ENCODE data around the gene SIPA1L3.
A peak's percentile ranks its signal among the peaks of the same experiment; 100 is the strongest.

SIPA1L3 gene

DNA sequence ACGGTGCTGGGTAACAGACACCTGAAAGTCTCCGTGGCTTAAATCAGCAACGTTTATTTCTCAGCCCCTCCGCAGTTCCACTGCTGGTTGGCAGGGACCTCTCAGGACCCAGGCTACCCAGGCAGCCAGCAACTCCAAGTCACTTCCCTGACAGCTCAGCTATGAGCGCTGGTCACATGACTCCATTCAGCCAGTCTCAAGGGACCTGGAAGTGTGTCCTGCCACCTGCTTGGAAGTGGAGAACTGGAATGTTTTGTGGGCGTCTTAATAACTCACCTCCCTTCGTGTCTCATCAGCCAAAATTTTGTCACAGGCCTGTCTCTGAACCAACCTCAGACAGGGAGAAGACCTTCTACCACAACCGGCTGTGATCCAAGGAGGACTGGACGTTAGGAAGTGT is 244.2 kb downstream of the SIPA1L3 start:
- CTCF ChIA-PET: interaction anchor here (1.0 to 4.0 kb wide), 3 partner anchors 9 to 83 kb away, joined by 5 to 35 read pairs (median 9); no protein-coding TSS in a partner anchor
- H3K4me1 ChIP-seq (ENCODE audit: control insufficient read depth, insufficient read depth, low read length): peaks cover 2% of the 10 kb centered on the region; the same call in 1 of the 2 replicates
- no peaks in the 10 kb centered on the region for H3K9me3 ChIP-seq (ENCODE audit: control insufficient read depth, insufficient read depth, low read depth, low read length)
- peaks cover 0 to 43% of the 10 kb centered on the region in 2 experiments; a peak in 2 of 3 replicates for H3K36me3 ChIP-seq (ENCODE audit: control insufficient read depth in 2 of 2, insufficient read depth in 1 of 2, low read length in 2 of 2)
- POLR2A ChIA-PET: interaction anchor here (0.6 to 1.1 kb wide), 3 partner anchors 10 to 237 kb away, joined by 5 to 9 read pairs (median 7); no protein-coding TSS in a partner anchor
- no peak overlapping the region for H3K27ac ChIP-seq (ENCODE audit: extremely low read depth, low read depth, low read length)
- no peak overlapping the region for H3K4me3 ChIP-seq (ENCODE audit: low read depth, low read length)
- TF ChIP-seq ZNF561 (tag by site-specific recombination; IDR thresholded peaks at IDR 0.05; ENCODE audit: borderline replicate concordance) (no peak), ZNF664 (tag by site-specific recombination; IDR thresholded peaks at IDR 0.05) (no peak), ZNF132 (tag by site-specific recombination; IDR thresholded peaks at IDR 0.05; ENCODE audit: borderline replicate concordance) (no peak), ZFHX2 (tag by site-specific recombination; conservative IDR thresholded peaks at IDR 0.05) (no peak), ZNF747 (tag by site-specific recombination; IDR thresholded peaks at IDR 0.05) (no peak)

DNA sequence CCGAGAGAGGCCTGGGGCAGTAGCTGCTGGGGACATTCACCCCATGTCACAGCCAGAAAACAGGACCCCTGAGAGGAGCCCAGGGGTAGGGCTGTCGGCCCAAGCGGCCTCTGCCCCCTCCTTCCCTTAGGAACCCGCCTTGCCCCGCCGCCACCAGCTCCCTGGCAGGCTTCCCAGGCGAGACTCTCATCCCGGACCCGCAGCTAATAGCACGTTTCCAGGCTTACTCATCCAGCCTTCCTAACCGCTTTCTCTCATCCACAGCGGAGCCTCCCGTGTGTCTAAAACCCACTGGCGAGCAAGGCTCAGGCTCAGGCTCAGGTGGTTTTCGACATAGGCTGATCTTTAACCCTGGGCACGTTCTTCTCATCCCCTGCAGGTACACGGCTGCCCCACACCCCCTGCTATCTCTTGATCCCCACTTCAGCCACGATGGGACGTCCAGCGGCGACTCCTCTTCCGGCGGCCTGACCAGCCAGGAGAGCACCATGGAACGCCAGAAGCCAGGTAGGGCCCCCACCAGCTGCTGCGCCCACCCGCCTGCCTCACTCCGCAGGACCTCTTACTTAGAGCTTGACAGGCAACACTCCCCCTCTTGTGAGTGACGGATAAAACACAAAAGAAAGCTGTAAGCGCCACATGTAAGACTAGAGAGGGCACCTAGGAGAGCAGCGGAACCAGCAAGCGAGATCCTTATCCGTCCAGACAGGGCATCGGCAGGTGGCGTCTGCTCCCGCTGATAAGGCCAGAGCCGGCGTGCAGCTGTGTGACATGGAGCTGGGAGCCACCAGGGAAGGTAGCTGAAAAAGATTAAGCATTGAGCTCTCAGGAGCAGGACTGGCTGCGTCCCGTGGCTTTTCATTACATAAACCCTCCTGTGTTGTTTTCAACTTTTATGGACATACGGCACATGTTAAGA is 245.7 kb downstream of the SIPA1L3 start:
- Histone ChIP-seq H3K4me1 (ENCODE audit: control insufficient read depth, insufficient read depth, low read length) (no peaks in the 10 kb centered on the region), H3K9me3 (ENCODE audit: control insufficient read depth, insufficient read depth, low read depth, low read length) (no peaks in the 10 kb centered on the region), H3K36me3 (ENCODE audit: control insufficient read depth in 2 of 2, insufficient read depth in 1 of 2, low read length in 2 of 2) (peaks cover 0 to 38% of the 10 kb centered on the region in 2 experiments; a peak in 2 of 3 replicates), H3K27ac (ENCODE audit: extremely low read depth, low read depth, low read length) (no peak overlapping the region), H3K4me3 (ENCODE audit: low read depth, low read length) (no peak overlapping the region)
- POLR2A ChIA-PET: no interaction called here
- TF ChIP-seq ZNF707 (tag by site-specific recombination; IDR thresholded peaks at IDR 0.05): no peak
- no peak for TF ChIP-seq ZNF324 (tag by site-specific recombination; IDR thresholded peaks at IDR 0.05)
- no peak for TF ChIP-seq KLF8 (tag by site-specific recombination; IDR thresholded peaks at IDR 0.05)
- TF ChIP-seq ZIC2 (tag by site-specific recombination; IDR thresholded peaks at IDR 0.05): 0 out of 2 replicates have a peak, but pooled peaks have one; percentile 12
- TF ChIP-seq, protein P1, sequence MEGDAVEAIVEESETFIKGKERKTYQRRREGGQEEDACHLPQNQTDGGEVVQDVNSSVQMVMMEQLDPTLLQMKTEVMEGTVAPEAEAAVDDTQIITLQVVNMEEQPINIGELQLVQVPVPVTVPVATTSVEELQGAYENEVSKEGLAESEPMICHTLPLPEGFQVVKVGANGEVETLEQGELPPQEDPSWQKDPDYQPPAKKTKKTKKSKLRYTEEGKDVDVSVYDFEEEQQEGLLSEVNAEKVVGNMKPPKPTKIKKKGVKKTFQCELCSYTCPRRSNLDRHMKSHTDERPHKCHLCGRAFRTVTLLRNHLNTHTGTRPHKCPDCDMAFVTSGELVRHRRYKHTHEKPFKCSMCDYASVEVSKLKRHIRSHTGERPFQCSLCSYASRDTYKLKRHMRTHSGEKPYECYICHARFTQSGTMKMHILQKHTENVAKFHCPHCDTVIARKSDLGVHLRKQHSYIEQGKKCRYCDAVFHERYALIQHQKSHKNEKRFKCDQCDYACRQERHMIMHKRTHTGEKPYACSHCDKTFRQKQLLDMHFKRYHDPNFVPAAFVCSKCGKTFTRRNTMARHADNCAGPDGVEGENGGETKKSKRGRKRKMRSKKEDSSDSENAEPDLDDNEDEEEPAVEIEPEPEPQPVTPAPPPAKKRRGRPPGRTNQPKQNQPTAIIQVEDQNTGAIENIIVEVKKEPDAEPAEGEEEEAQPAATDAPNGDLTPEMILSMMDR (tag by site-specific recombination; IDR thresholded peaks at IDR 0.05): no peak
- TF ChIP-seq SP7 (tag by site-specific recombination; IDR thresholded peaks at IDR 0.05): peak; percentile 20; the same call in 1 of the 2 replicates
- TF ChIP-seq, protein P2, sequence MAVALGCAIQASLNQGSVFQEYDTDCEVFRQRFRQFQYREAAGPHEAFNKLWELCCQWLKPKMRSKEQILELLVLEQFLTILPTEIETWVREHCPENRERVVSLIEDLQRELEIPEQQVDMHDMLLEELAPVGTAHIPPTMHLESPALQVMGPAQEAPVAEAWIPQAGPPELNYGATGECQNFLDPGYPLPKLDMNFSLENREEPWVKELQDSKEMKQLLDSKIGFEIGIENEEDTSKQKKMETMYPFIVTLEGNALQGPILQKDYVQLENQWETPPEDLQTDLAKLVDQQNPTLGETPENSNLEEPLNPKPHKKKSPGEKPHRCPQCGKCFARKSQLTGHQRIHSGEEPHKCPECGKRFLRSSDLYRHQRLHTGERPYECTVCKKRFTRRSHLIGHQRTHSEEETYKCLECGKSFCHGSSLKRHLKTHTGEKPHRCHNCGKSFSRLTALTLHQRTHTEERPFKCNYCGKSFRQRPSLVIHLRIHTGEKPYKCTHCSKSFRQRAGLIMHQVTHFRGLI (tag by site-specific recombination; IDR thresholded peaks at IDR 0.05): no peak
- no peak for TF ChIP-seq HOXD13 (CRISPR knock-in tag; IDR thresholded peaks at IDR 0.05; ENCODE audit: borderline replicate concordance)
- TF ChIP-seq, protein P3, sequence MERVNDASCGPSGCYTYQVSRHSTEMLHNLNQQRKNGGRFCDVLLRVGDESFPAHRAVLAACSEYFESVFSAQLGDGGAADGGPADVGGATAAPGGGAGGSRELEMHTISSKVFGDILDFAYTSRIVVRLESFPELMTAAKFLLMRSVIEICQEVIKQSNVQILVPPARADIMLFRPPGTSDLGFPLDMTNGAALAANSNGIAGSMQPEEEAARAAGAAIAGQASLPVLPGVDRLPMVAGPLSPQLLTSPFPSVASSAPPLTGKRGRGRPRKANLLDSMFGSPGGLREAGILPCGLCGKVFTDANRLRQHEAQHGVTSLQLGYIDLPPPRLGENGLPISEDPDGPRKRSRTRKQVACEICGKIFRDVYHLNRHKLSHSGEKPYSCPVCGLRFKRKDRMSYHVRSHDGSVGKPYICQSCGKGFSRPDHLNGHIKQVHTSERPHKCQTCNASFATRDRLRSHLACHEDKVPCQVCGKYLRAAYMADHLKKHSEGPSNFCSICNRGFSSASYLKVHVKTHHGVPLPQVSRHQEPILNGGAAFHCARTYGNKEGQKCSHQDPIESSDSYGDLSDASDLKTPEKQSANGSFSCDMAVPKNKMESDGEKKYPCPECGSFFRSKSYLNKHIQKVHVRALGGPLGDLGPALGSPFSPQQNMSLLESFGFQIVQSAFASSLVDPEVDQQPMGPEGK (tag by site-specific recombination; IDR thresholded peaks at IDR 0.05): no peak
- CTCF ChIA-PET: interaction anchor here (0.6 to 4.0 kb wide), 5 partner anchors 11 to 362 kb away, joined by 3 to 35 read pairs (median 5); partner anchors contain the start of gene CATSPERG

DNA sequence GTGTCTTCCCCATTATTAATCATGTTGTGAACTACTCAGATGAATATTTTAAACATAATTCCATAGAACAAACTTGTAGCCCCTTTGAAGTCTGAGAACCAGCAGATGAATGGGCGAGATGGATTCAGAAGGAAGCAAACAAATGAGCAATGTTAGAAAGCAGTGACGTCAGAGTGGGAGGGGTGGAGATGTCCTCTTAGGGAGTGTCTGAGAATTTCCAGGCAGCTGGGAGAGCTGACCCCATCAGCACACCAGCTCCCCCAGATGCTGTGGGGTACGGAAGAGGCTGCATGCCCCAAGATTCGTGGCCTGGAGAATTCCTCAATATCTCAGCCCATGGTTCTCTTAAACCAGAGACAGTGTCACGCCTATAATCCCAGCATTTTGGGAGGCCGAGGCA is 248.4 kb downstream of the SIPA1L3 start:
- Histone ChIP-seq H3K4me3 (ENCODE audit: low read depth, low read length) (no peak overlapping the region), H3K9me3 (ENCODE audit: control insufficient read depth, insufficient read depth, low read depth, low read length) (no peaks in the 10 kb centered on the region), H3K36me3 (ENCODE audit: control insufficient read depth in 2 of 2, insufficient read depth in 1 of 2, low read length in 2 of 2) (peaks cover 0 to 44% of the 10 kb centered on the region in 2 experiments; a peak in 2 of 3 replicates), H3K4me1 (ENCODE audit: control insufficient read depth, insufficient read depth, low read length) (no peaks in the 10 kb centered on the region), H3K27ac (ENCODE audit: extremely low read depth, low read depth, low read length) (no peak overlapping the region)
- CTCF ChIA-PET: interaction anchor here (1.0 kb wide), 1 partner anchor 13 kb away, joined by 3 read pairs; no protein-coding TSS in a partner anchor
- POLR2A ChIA-PET: no interaction called here
- no peak for TF ChIP-seq ZNF155 (tag by site-specific recombination; IDR thresholded peaks at IDR 0.05)
- peak; percentile 96 for TF ChIP-seq ZBTB48 (tag by site-specific recombination; IDR thresholded peaks at IDR 0.05)
- peak; percentile 70 for TF ChIP-seq FEZF1 (tag by site-specific recombination; IDR thresholded peaks at IDR 0.05)
- TF ChIP-seq, protein P4, sequence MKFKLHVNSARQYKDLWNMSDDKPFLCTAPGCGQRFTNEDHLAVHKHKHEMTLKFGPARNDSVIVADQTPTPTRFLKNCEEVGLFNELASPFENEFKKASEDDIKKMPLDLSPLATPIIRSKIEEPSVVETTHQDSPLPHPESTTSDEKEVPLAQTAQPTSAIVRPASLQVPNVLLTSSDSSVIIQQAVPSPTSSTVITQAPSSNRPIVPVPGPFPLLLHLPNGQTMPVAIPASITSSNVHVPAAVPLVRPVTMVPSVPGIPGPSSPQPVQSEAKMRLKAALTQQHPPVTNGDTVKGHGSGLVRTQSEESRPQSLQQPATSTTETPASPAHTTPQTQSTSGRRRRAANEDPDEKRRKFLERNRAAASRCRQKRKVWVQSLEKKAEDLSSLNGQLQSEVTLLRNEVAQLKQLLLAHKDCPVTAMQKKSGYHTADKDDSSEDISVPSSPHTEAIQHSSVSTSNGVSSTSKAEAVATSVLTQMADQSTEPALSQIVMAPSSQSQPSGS (tag by site-specific recombination; IDR thresholded peaks at IDR 0.05; ENCODE audit: low read depth): peak; percentile 91
